Measurements from ENCODE around the gene POU2F2. TPM values are rescaled to one million over a fixed set of nuclear protein-coding genes. Genes with fewer than 3 reads are reported as not detected.

POU2F2 gene
- total and polyA plus RNA-seq, 10 of the 15 experiments (the other 5 are each of a cell fraction or from before 2014, with no cell fraction given): 4.4 to 62.4 (median 37.9) TPM

GRCh38 chr19:42075616-42076379 lies 56.4 kb downstream of the POU2F2 start, which contains the start of gene ZNF574 (continued):
- TF ChIP-seq CUX1 (IDR thresholded peaks at IDR 0.05; ENCODE audit: insufficient replicate concordance, low read depth, low read length): no peak
- 0 out of 2 replicates have a peak, but pooled peaks have one; percentile 23 for TF ChIP-seq REST (IDR thresholded peaks at IDR 0.05; ENCODE audit: low read depth, low read length)
- TF ChIP-seq NR2F1 (conservative IDR thresholded peaks at IDR 0.05): peak; percentile 65; the same call in 1 of the 2 replicates
- peak; percentile 96 for TF ChIP-seq IRF3 (IDR thresholded peaks at IDR 0.05)
- TF ChIP-seq STAT3 (IDR thresholded peaks at IDR 0.05; ENCODE audit: low read depth, low read length): no peak
- no peak for TF ChIP-seq ZNF592 (IDR thresholded peaks at IDR 0.05)
- no peak for TF ChIP-seq RBBP5 (conservative IDR thresholded peaks at IDR 0.05)
- peak in 1 of 2 experiments; percentile 74; a peak in 2 of 4 replicates for TF ChIP-seq IKZF2 (IDR thresholded peaks at IDR 0.05)
- no peak for TF ChIP-seq ZZZ3 (IDR thresholded peaks at IDR 0.05; ENCODE audit: control insufficient read depth, insufficient read length, low read depth)
- TF ChIP-seq SPI1 (IDR thresholded peaks at IDR 0.05; ENCODE audit: borderline replicate concordance, insufficient read depth, low read depth, low read length): peak; percentile 55
- TF ChIP-seq ZNF207 (IDR thresholded peaks at IDR 0.05; ENCODE audit: borderline replicate concordance): peak; percentile 34; the same call in 1 of the 2 replicates
- TF ChIP-seq CHD1 (IDR thresholded peaks at IDR 0.05; ENCODE audit: low read depth, low read length): no peak
- peak; percentile 93 for TF ChIP-seq NBN (IDR thresholded peaks at IDR 0.05)
- no peak for TF ChIP-seq TBL1XR1 (IDR thresholded peaks at IDR 0.05; ENCODE audit: low read depth, low read length)
- TF ChIP-seq CEBPB (IDR thresholded peaks at IDR 0.05; ENCODE audit: borderline replicate concordance in 1 of 2, low read depth in 2 of 2, low read length in 2 of 2): no peak; a peak in 1 of 4 replicates

Measured in GM12878 (cell line).